HG03280 (cell line): ENCODE data around the gene DIP2C.

Source experiments
- ATAC-seq: cut with Tn5 transposase; IDR thresholded peaks from one replicate; pipeline ENCODE4 v1.9.1; 2021; ENCODE audit warnings: mild to moderate bottlenecking, moderate library complexity; ENCODE audit not compliant: unreplicated experiment

DIP2C gene

GRCh38 chr10:387909-388660, 301.4 kb downstream of the DIP2C start:
- ATAC-seq: no peak

GRCh38 chr10:387593-387891, 301.9 kb downstream of the DIP2C start:
- no peak for ATAC-seq

GRCh38 chr10:386771-387592, 302.5 kb downstream of the DIP2C start:
- ATAC-seq: no peak

- no peak for ATAC-seq
Measured at GRCh38 chr10:385571-386300, 303.7 kb downstream of the DIP2C start.

- no peak for ATAC-seq
Measured at GRCh38 chr10:384538-385305, 304.7 kb downstream of the DIP2C start.

- no peak for ATAC-seq
Measured at GRCh38 chr10:383519-383918, 305.9 kb downstream of the DIP2C start.

- no peak for ATAC-seq
Measured at GRCh38 chr10:381805-382204, 307.7 kb downstream of the DIP2C start.

GRCh38 chr10:381346-381745, 308.1 kb downstream of the DIP2C start:
- no peak for ATAC-seq

GRCh38 chr10:380313-380940, 309.0 kb downstream of the DIP2C start:
- ATAC-seq: no peak

GRCh38 chr10:378930-379704, 310.4 kb downstream of the DIP2C start:
- no peak for ATAC-seq

- ATAC-seq: no peak
Measured at GRCh38 chr10:378230-378929, 311.1 kb downstream of the DIP2C start.

- ATAC-seq: no peak
Measured at GRCh38 chr10:377228-377627, 312.2 kb downstream of the DIP2C start.

- no peak for ATAC-seq
Measured at GRCh38 chr10:375815-376505, 313.5 kb downstream of the DIP2C start.

GRCh38 chr10:374354-374753, 315.1 kb downstream of the DIP2C start:
- ATAC-seq: no peak

GRCh38 chr10:373526-374309, 315.8 kb downstream of the DIP2C start:
- no peak for ATAC-seq

- ATAC-seq: no peak
Measured at GRCh38 chr10:373015-373414, 316.5 kb downstream of the DIP2C start.

GRCh38 chr10:372566-372965, 316.9 kb downstream of the DIP2C start:
- no peak for ATAC-seq

GRCh38 chr10:371515-371914, 318.0 kb downstream of the DIP2C start:
- no peak for ATAC-seq
